ENCODE measurements around the gene SLC25A12. TPM values are rescaled to one million over a fixed set of nuclear protein-coding genes. Genes with fewer than 3 reads are reported as not detected.

The SLC25A12 gene
- polyA plus RNA-seq, 3 donors: 6.5 to 8.8 (median 7.0) TPM

GRCh38 chr2:171879865-171880264 is 14.2 kb downstream of the SLC25A12 start:
- no peak overlapping the region for H3K4me3 ChIP-seq (replicated peaks in 1 of 3; ENCODE audit: low read depth in 2 of 3, low read length in 3 of 3)
- H3K27me3 ChIP-seq (ENCODE audit: control insufficient read depth in 2 of 2, insufficient read depth in 2 of 2, low read length in 2 of 2): no peaks in the 10 kb centered on the region
- Mint-ChIP-seq H3K36me3 (peaks cover 20 to 21% of the 10 kb centered on the region in 2 donors), H3K4me1 (no peaks in the 10 kb centered on the region), H3K27me3 (ENCODE audit: low read depth in 3 of 3) (no peaks in the 10 kb centered on the region), H3K4me3 (no peak overlapping the region), H3K9me3 (peaks cover 4 to 10% (median 8%) of the 10 kb centered on the region in 7 donors), H3K27ac (no peak overlapping the region)
- H4K20me1 ChIP-seq (ENCODE audit: insufficient read depth, low read length): peaks cover 8% of the 10 kb centered on the region
- H3K4me2 ChIP-seq (replicated peaks; ENCODE audit: extremely low read depth, low read length, poor library complexity, severe bottlenecking): no peak overlapping the region
- no peak overlapping the region for H3K9ac ChIP-seq (ENCODE audit: insufficient read depth, low read length, poor library complexity, severe bottlenecking)
- DNase-seq: no peak
- no peak overlapping the region for H3K27ac ChIP-seq (ENCODE audit: low read depth in 1 of 2, low read length in 2 of 2)
- WGBS (ENCODE audit: insufficient coverage): no CpG with 5 or more reads among the region's 1 CpG
- H3K9me3 ChIP-seq (replicated peaks in 1 of 2; ENCODE audit: control insufficient read depth in 1 of 2, insufficient read depth in 1 of 2, low read length in 2 of 2): no peaks in the 10 kb centered on the region
- H3K79me2 ChIP-seq (ENCODE audit: insufficient read depth, low read length): no peaks in the 10 kb centered on the region
- intact Hi-C loops (cut with micrococcal nuclease): no loop called here
- H2AFZ ChIP-seq (ENCODE audit: insufficient read depth, low read depth, low read length, poor library complexity, severe bottlenecking): no peak overlapping the region
- H3K36me3 ChIP-seq (replicated peaks in 1 of 2; ENCODE audit: control insufficient read depth in 1 of 2, insufficient read depth in 2 of 2, low read length in 2 of 2): peaks cover 0 to 13% of the 10 kb centered on the region in 2 donors
- no peaks in the 10 kb centered on the region for H3K4me1 ChIP-seq (ENCODE audit: control insufficient read depth in 1 of 2, insufficient read depth in 2 of 2, low read length in 2 of 2)
- TF ChIP-seq, protein P1, sequence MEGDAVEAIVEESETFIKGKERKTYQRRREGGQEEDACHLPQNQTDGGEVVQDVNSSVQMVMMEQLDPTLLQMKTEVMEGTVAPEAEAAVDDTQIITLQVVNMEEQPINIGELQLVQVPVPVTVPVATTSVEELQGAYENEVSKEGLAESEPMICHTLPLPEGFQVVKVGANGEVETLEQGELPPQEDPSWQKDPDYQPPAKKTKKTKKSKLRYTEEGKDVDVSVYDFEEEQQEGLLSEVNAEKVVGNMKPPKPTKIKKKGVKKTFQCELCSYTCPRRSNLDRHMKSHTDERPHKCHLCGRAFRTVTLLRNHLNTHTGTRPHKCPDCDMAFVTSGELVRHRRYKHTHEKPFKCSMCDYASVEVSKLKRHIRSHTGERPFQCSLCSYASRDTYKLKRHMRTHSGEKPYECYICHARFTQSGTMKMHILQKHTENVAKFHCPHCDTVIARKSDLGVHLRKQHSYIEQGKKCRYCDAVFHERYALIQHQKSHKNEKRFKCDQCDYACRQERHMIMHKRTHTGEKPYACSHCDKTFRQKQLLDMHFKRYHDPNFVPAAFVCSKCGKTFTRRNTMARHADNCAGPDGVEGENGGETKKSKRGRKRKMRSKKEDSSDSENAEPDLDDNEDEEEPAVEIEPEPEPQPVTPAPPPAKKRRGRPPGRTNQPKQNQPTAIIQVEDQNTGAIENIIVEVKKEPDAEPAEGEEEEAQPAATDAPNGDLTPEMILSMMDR (IDR thresholded peaks at IDR 0.05): no peak

GRCh38 chr2:171878481-171878993 is 15.5 kb downstream of the SLC25A12 start:
- no peak overlapping the region for H3K4me3 ChIP-seq (replicated peaks in 1 of 3; ENCODE audit: low read depth in 2 of 3, low read length in 3 of 3)
- peaks cover 0 to 18% of the 10 kb centered on the region in 2 donors for H3K36me3 ChIP-seq (replicated peaks in 1 of 2; ENCODE audit: control insufficient read depth in 1 of 2, insufficient read depth in 2 of 2, low read length in 2 of 2)
- no peak overlapping the region for H3K4me3 Mint-ChIP-seq
- intact Hi-C loops (cut with micrococcal nuclease): no loop called here
- TF ChIP-seq, protein P1 (IDR thresholded peaks at IDR 0.05): no peak
- no peaks in the 10 kb centered on the region for H3K4me1 Mint-ChIP-seq
- 48% methylated on average over 2 of the region's 2 CpGs for WGBS (ENCODE audit: insufficient coverage)
- H3K79me2 ChIP-seq (ENCODE audit: insufficient read depth, low read length): no peaks in the 10 kb centered on the region
- peaks cover 26 to 27% of the 10 kb centered on the region in 2 donors for H3K36me3 Mint-ChIP-seq
- H3K9me3 Mint-ChIP-seq: peaks cover 4 to 13% (median 9%) of the 10 kb centered on the region in 7 donors
- H3K27me3 Mint-ChIP-seq (ENCODE audit: low read depth in 3 of 3): no peaks in the 10 kb centered on the region
- H4K20me1 ChIP-seq (ENCODE audit: insufficient read depth, low read length): peaks cover 8% of the 10 kb centered on the region
- H3K27me3 ChIP-seq (ENCODE audit: control insufficient read depth in 2 of 2, insufficient read depth in 2 of 2, low read length in 2 of 2): no peaks in the 10 kb centered on the region
- H3K9ac ChIP-seq (ENCODE audit: insufficient read depth, low read length, poor library complexity, severe bottlenecking): no peak overlapping the region
- no peak for DNase-seq
- no peak overlapping the region for H3K27ac Mint-ChIP-seq
- H3K4me2 ChIP-seq (replicated peaks; ENCODE audit: extremely low read depth, low read length, poor library complexity, severe bottlenecking): no peak overlapping the region
- H3K9me3 ChIP-seq (replicated peaks in 1 of 2; ENCODE audit: control insufficient read depth in 1 of 2, insufficient read depth in 1 of 2, low read length in 2 of 2): no peaks in the 10 kb centered on the region
- H3K4me1 ChIP-seq (ENCODE audit: control insufficient read depth in 1 of 2, insufficient read depth in 2 of 2, low read length in 2 of 2): no peaks in the 10 kb centered on the region
- no peak overlapping the region for H2AFZ ChIP-seq (ENCODE audit: insufficient read depth, low read depth, low read length, poor library complexity, severe bottlenecking)
- H3K27ac ChIP-seq (ENCODE audit: low read depth in 1 of 2, low read length in 2 of 2): no peak overlapping the region

Data from CD14-positive monocyte (primary cell).